PC-3 (cell line): ENCODE data around the gene SLC15A2. TPM values are rescaled to one million over a fixed set of nuclear protein-coding genes. Genes with fewer than 3 reads are reported as not detected.

Experiments
- ATAC-seq: fragments of 200-7000 bp; cut with Tn5 transposase; 2 replicates; pipeline ENCODE4 v1.9.1; 2020; ENCODE audit warnings: mild to moderate bottlenecking, moderate library complexity
- BruUV-seq: library from RNA; stranded (reverse); fragments of 400-500 nt; replicated peaks from 2 replicates; lab custom pipeline; 2021; lab: Mats Ljungman, UMichigan
- CTCF ChIA-PET: fragments of 300-600 bp; sonication (Branson Sonifier 250); formaldehyde crosslinking; loops from one replicate; lab custom pipeline; 2022; ENCODE audit warnings: antibody characterized with exemption; lab: Charles Lee
- POLR2A ChIA-PET: fragments of 300-600 bp; sonication (Branson Sonifier 250); formaldehyde crosslinking; loops from one replicate; lab custom pipeline; 2022; ENCODE audit warnings: antibody characterized with exemption; ENCODE audit not compliant: unreplicated experiment; lab: Charles Lee
- DNase-seq: peaks from one replicate; pipeline ENCODE4 v3.0.0-alpha.2; 2015
- H2AFZ ChIP-seq: fragments of 300-600 bp; sonication (generic); 2 replicates; pipeline ENCODE4 v1.6.0; 2016; ENCODE audit warnings: antibody characterized with exemption, low read length
- H3F3A ChIP-seq: fragments of 300-600 bp; sonication (generic); one replicate; pipeline ENCODE4 v1.6.0; 2017; ENCODE audit warnings: antibody characterized with exemption, low read length, control low read depth, mild to moderate bottlenecking; ENCODE audit not compliant: unreplicated experiment
- H3K27ac ChIP-seq: fragments of 300-600 bp; sonication (generic); 2 replicates; pipeline ENCODE4 v1.5.1; 2016; ENCODE audit warnings: mild to moderate bottlenecking, low read length
- H3K27me3 ChIP-seq: fragments of 300-600 bp; sonication (generic); 2 replicates; pipeline ENCODE4 v1.6.1; 2016; ENCODE audit warnings: low read length, mixed read lengths
- H3K36me3 ChIP-seq: fragments of 300-600 bp; sonication (generic); 2 replicates; pipeline ENCODE4 v1.6.1; 2016; ENCODE audit warnings: low read depth, mixed run types, low read length, mixed read lengths
- H3K4me1 ChIP-seq: fragments of 300-600 bp; sonication (generic); 2 replicates; pipeline ENCODE4 v1.5.1; 2016; ENCODE audit warnings: low read length; ENCODE audit not compliant: insufficient read depth
- H3K4me2 ChIP-seq: fragments of 300-600 bp; sonication (generic); 2 replicates; pipeline ENCODE4 v1.6.0; 2016; ENCODE audit warnings: low read length
- H3K4me3 ChIP-seq: fragments of 300-600 bp; sonication (generic); 2 replicates; pipeline ENCODE4 v1.5.1; 2016; ENCODE audit warnings: mild to moderate bottlenecking, low read length, mixed read lengths
- H3K79me2 ChIP-seq: fragments of 300-600 bp; sonication (generic); 2 replicates; pipeline ENCODE4 v1.6.1; 2017; ENCODE audit warnings: low read length, mixed read lengths
- H3K9ac ChIP-seq: fragments of 300-600 bp; sonication (generic); 2 replicates; pipeline ENCODE4 v1.6.0; 2016; ENCODE audit warnings: mild to moderate bottlenecking, low read length
- H3K9me2 ChIP-seq: fragments of 300-600 bp; sonication (generic); replicated peaks from 2 replicates; pipeline ENCODE4 v1.6.1; 2016; ENCODE audit warnings: mixed run types, low read length, mixed read lengths
- H3K9me3 ChIP-seq: fragments of 300-600 bp; sonication (generic); 2 replicates; pipeline ENCODE4 v1.6.1; 2016; ENCODE audit warnings: low read length, mixed read lengths
- H4K20me1 ChIP-seq: fragments of 300-600 bp; sonication (generic); 2 replicates; pipeline ENCODE4 v1.6.1; 2016; ENCODE audit warnings: low read length, mixed read lengths
- CTCF ChIP-seq: fragments of 300-600 bp; sonication (generic); conservative IDR thresholded peaks from 2 replicates; pipeline ENCODE4 v1.5.1; 2017; ENCODE audit warnings: antibody characterized with exemption, low read depth, mild to moderate bottlenecking, low read length
- EZH2 ChIP-seq: fragments of 300-600 bp; sonication (generic); IDR thresholded peaks from one replicate; pipeline ENCODE4 v1.6.1; 2017; ENCODE audit warnings: antibody characterized with exemption, mild to moderate bottlenecking, low read length; ENCODE audit not compliant: unreplicated experiment
- EZH2phosphoT487 ChIP-seq: fragments of 300-600 bp; sonication (generic); IDR thresholded peaks from 2 replicates; pipeline ENCODE4 v1.6.1; 2018; ENCODE audit warnings: mild to moderate bottlenecking, antibody characterized with exemption, low read length, borderline replicate concordance
- intact Hi-C: fragments of 100-400 bp; cut with micrococcal nuclease; formaldehyde crosslinking; loops from 2 replicates; pipeline ENCODE4 v1.9.0; 2023
- total RNA-seq: library from RNA; depleted of rRNA; stranded (reverse); fragments of >200 nt; gene quantifications from 2 replicates; pipeline ENCODE4 v1.2.3, GENCODE V29; 2014

The SLC15A2 gene
- total RNA-seq, 1 experiment from 2014 or later: 0.91 TPM

GRCh38 chr3:121863801-121864200 is 30.4 kb upstream of the SLC15A2 start:
- no peaks in the 10 kb centered on the region for H3F3A ChIP-seq
- no peak overlapping the region for H2AFZ ChIP-seq
- no peaks in the 10 kb centered on the region for H4K20me1 ChIP-seq
- no peak for DNase-seq
- H3K4me3 ChIP-seq: no peak overlapping the region
- H3K27ac ChIP-seq: no peak overlapping the region
- CTCF ChIA-PET: no interaction called here
- POLR2A ChIA-PET: no interaction called here
- no peaks in the 10 kb centered on the region for H3K36me3 ChIP-seq
- intact Hi-C loops: no loop called here
- H3K79me2 ChIP-seq: no peaks in the 10 kb centered on the region
- no peak overlapping the region for H3K4me2 ChIP-seq
- no peak for TF ChIP-seq EZH2phosphoT487
- TF ChIP-seq EZH2: no peak
- TF ChIP-seq CTCF: no peak
- no peaks in the 10 kb centered on the region for H3K27me3 ChIP-seq
- no peaks in the 10 kb centered on the region for H3K9me3 ChIP-seq
- H3K9me2 ChIP-seq: no peaks in the 10 kb centered on the region
- no peaks in the 10 kb centered on the region for H3K4me1 ChIP-seq
- no peak for ATAC-seq
- H3K9ac ChIP-seq: no peak overlapping the region
- no TSS peak for BruUV-seq

GRCh38 chr3:121869736-121870135 is 24.5 kb upstream of the SLC15A2 start:
- DNase-seq: no peak
- Histone ChIP-seq H3K27me3 (no peaks in the 10 kb centered on the region), H3K4me3 (no peak overlapping the region), H3K4me2 (no peak overlapping the region), H3K9me3 (no peaks in the 10 kb centered on the region), H3K36me3 (no peaks in the 10 kb centered on the region), H3K9me2 (no peaks in the 10 kb centered on the region), H3F3A (no peaks in the 10 kb centered on the region), H3K79me2 (no peaks in the 10 kb centered on the region), H4K20me1 (no peaks in the 10 kb centered on the region), H3K27ac (no peak overlapping the region), H3K9ac (no peak overlapping the region), H2AFZ (no peak overlapping the region), H3K4me1 (no peaks in the 10 kb centered on the region)
- no TSS peak for BruUV-seq
- TF ChIP-seq CTCF: no peak
- TF ChIP-seq EZH2: no peak
- no peak for TF ChIP-seq EZH2phosphoT487
- intact Hi-C loops: no loop called here
- POLR2A ChIA-PET: no interaction called here
- ATAC-seq: no peak
- CTCF ChIA-PET: no interaction called here

GRCh38 chr3:121870717-121871116 is 23.5 kb upstream of the SLC15A2 start:
- no peaks in the 10 kb centered on the region for H3K9me3 ChIP-seq
- H3K9ac ChIP-seq: no peak overlapping the region
- no peak overlapping the region for H3K4me2 ChIP-seq
- H3K4me3 ChIP-seq: no peak overlapping the region
- intact Hi-C loops: no loop called here
- no peak overlapping the region for H2AFZ ChIP-seq
- H3K36me3 ChIP-seq: no peaks in the 10 kb centered on the region
- H4K20me1 ChIP-seq: no peaks in the 10 kb centered on the region
- DNase-seq (peak; percentile 39), ATAC-seq (no peak; the same call in 1 of the 2 replicates)
- H3K9me2 ChIP-seq: no peaks in the 10 kb centered on the region
- no peaks in the 10 kb centered on the region for H3K27me3 ChIP-seq
- no peak overlapping the region for H3K27ac ChIP-seq
- H3F3A ChIP-seq: no peaks in the 10 kb centered on the region
- H3K4me1 ChIP-seq: no peaks in the 10 kb centered on the region
- H3K79me2 ChIP-seq: no peaks in the 10 kb centered on the region
- ChIA-PET POLR2A (no interaction called here), CTCF (no interaction called here)
- BruUV-seq: no TSS peak
- TF ChIP-seq CTCF: no peak
- TF ChIP-seq EZH2phosphoT487: no peak
- TF ChIP-seq EZH2: no peak
